Omental fat pad (tissue), 4 donors: Measurements from ENCODE around the gene PRKCE. TPM values are rescaled to one million over a fixed set of nuclear protein-coding genes. Genes with fewer than 3 reads are reported as not detected.

Experiments
- ATAC-seq: fragments of 150-250 bp; one replicate; pipeline ENCODE4 v1.9.1; 2016; ENCODE audit warnings: mild to moderate bottlenecking, moderate library complexity; ENCODE audit not compliant: low FRiP score
- DNase-seq: peaks from one replicate; pipeline ENCODE4 v3.0.0-alpha.2; 2019; ENCODE audit warnings: low spot score
- total RNA-seq, 4 donors: library from RNA; depleted of rRNA; stranded (reverse); fragments of >200 nt; gene quantifications; one replicate each; pipeline ENCODE4 v1.1.0, GENCODE V29; 2016
- TF ChIP-seq, protein P1 (sequence below), 3 donors: fragments of 450-650 bp; IDR thresholded peaks; one replicate each; pipeline ENCODE4 v1.5.1; 2016 to 2017; ENCODE audit warnings: antibody characterized with exemption in 3 of 3, mild to moderate bottlenecking in 3 of 3, moderate library complexity in 2 of 3

Gene PRKCE
- total RNA-seq, 4 donors from 2014 or later, result 8.8 to 24.3 (median 14.0) TPM

DNA sequence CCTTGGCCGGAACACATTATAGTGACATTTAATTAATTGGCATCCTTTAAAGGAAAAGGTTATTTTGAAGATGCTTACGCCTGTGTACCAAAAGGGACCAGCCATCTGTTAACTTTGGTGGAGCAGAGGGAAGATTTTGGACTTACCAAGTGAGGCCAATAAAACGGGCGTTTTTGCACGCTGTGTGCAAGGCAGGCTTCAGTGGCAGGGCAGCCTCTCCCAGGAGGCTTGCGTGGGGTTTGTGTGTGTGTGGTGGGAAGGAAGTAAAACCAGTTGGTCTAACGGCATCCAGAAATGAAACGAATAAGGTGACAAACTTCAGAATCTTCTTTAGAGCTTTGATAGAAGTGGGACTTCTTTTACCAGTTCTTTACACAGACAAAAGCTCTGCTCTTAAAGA is 191.7 kb downstream of the PRKCE start:
- no peak for DNase-seq
- TF ChIP-seq, protein P1, sequence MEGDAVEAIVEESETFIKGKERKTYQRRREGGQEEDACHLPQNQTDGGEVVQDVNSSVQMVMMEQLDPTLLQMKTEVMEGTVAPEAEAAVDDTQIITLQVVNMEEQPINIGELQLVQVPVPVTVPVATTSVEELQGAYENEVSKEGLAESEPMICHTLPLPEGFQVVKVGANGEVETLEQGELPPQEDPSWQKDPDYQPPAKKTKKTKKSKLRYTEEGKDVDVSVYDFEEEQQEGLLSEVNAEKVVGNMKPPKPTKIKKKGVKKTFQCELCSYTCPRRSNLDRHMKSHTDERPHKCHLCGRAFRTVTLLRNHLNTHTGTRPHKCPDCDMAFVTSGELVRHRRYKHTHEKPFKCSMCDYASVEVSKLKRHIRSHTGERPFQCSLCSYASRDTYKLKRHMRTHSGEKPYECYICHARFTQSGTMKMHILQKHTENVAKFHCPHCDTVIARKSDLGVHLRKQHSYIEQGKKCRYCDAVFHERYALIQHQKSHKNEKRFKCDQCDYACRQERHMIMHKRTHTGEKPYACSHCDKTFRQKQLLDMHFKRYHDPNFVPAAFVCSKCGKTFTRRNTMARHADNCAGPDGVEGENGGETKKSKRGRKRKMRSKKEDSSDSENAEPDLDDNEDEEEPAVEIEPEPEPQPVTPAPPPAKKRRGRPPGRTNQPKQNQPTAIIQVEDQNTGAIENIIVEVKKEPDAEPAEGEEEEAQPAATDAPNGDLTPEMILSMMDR (IDR thresholded peaks at IDR 0.05), result no peak
- no peak for ATAC-seq

DNA sequence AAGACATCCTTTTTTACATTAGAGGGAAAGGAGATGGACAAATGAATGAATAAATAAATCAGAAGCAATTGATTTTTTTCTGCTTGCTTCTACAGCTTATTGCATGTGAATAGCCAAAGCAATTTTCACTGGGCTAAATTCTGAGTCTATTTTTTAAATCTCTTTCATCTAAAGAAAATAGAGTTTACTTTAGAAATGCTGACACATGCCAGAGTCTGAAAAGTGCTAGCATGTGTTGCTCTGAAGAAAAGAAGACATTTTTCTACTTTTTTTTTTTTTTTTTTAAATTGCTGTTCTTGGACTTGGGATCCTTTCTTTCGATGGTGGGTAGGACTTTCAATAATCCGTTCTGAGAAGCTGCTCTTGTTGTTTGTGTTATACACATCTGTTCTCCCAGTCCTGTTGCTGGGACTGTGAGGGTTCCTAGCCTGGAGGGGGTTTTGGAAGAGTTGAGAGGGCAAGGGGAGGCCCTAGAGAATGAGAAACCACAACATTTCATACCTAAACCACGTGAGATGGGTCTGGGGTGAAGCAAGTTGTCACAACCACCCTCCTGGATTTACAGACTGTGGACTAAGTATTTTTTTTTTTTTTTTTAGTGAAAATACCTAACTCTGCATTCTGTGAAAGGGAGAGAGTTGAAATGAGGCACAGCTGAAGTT is 193.5 kb downstream of the PRKCE start:
- TF ChIP-seq, protein P1 (IDR thresholded peaks at IDR 0.05), result no peak
- no peak for ATAC-seq
- no peak for DNase-seq

DNA sequence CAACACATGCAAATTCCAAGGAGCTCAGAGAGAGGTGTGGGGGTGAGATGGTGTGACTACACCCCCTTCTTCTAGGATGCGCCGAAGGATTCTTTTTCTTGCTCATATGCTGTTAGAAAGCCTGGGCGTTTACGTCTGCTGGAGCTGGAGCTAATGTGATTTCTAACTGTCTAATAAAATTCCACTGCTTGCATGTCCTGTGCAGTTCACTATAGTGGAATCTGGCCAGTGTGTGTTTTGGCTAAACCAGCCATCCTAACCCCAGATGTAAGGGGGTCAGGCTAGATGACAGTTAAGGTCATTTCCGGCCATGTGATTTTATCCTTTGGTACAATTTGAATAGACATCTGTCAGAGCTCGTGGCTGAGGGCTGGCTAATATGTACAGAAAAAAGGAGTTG is 194.1 kb downstream of the PRKCE start:
- DNase-seq (no peak), ATAC-seq (no peak)
- TF ChIP-seq, protein P1 (IDR thresholded peaks at IDR 0.05), result no peak

DNA sequence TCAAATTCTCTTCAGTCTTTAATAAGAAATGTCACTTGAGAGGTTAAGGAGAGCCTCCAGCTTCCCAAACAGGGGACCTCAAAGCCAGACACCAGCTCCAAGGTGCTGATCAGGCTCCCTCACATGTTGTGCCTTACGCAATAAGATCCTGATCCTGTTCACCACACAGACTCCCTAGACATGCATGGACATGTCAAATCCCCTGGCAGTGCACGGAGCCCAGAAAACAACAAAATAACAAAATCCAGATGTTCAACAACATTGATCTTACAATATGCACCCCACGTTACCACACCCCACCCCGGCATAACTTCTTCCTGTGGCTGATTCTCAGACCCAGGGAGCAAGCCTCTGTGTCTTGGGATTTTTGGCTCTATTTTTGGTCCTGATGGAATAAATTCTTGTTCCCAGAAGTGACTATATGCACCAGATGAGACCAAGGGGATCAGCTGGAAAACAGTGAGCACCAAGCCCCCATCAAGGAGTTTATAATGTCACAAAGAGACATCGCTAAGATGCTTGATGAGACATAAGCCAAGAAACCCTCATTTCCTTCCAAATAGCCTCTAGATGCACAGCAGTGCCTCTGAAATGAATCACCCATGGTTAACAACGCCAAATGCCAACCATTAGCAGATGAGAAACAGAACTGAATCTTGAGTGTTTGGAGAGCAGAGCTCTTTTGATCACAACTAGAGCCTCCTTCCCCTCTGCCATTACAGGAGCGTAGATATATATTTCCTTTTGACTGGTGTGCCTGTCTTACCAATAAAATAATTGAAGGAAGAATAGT is 198.2 kb downstream of the PRKCE start:
- no peak for ATAC-seq
- TF ChIP-seq, protein P1 (IDR thresholded peaks at IDR 0.05), result no peak
- no peak for DNase-seq

DNA sequence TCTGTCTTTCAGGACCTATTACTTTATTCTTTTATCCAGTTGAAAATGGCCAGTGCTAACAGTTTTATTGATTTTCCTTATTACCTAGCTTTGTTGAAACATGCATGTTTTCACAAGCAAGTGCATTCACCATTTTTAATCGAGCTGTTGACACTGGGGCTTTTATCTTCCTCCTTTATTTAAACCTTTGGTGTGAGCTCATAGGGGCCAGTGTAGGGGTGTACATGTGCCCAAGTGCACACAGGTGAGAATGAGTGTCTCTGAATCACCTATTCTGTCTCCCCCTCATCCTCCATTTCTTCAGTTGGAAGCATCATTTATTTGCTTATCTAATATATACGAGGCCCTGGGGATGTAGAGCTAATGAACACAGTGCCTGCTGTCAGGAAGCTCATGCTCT is 199.1 kb downstream of the PRKCE start:
- no peak for DNase-seq
- TF ChIP-seq, protein P1 (IDR thresholded peaks at IDR 0.05), result no peak
- ATAC-seq, result no peak

DNA sequence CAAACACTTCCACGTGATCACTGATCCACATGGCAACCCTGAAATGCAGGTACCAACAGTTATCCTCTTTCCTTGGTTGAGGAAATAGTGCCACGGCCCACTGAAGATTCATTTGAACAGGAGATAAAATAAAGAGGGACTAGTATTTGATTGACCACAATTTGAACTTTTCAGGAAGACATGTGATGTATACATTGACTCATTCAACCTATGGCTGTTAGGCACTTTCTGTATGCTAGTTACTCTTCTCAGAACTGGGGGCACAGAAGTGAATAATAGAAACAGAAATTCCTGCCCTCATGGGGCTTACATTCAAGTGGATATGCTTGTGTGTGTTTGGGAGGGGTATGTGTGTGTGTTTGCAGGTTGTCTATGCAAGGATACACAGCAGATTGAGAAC is 199.6 kb downstream of the PRKCE start:
- ATAC-seq, result no peak
- DNase-seq, result no peak
- TF ChIP-seq, protein P1 (IDR thresholded peaks at IDR 0.05), result no peak
